ENCODE results near the gene BCL2L12. TPM values are rescaled to one million over a fixed set of nuclear protein-coding genes. Genes with fewer than 3 reads are reported as not detected.

BCL2L12 gene
- total RNA-seq, 1 donor from 2014 or later, result 31.5 TPM

GRCh38 chr19:49626226-49626625, 39.5 kb upstream of the BCL2L12 start:
- FAIRE-seq, result no peak
- Histone ChIP-seq H4K20me1 (ENCODE audit: insufficient read depth, low read length) (peaks cover 28% of the 10 kb centered on the region), H3K27me3 (ENCODE audit: insufficient read depth, low read length) (no peaks in the 10 kb centered on the region), H3K79me2 (ENCODE audit: insufficient read depth, low read length) (no peaks in the 10 kb centered on the region), H2AFZ (ENCODE audit: low read depth, low read length) (no peak overlapping the region), H3K36me3 (ENCODE audit: insufficient read depth, low read length) (peaks cover 13% of the 10 kb centered on the region), H3K4me2 (ENCODE audit: low read length) (no peak overlapping the region), H3K9me3 (ENCODE audit: insufficient read depth, low read depth, low read length) (no peaks in the 10 kb centered on the region), H3K4me1 (ENCODE audit: insufficient read depth, low read length) (peaks cover 6% of the 10 kb centered on the region), H3K9ac (ENCODE audit: low read length) (no peak overlapping the region), H3K4me3 (ENCODE audit: insufficient read depth, low read depth, low read length) (no peak overlapping the region), H3K27ac (ENCODE audit: low read depth, low read length) (no peak overlapping the region)
- DNase-seq (ENCODE audit: low read depth), result no peak
- no peaks in the 10 kb centered on the region for H3K9me3 Mint-ChIP-seq (ENCODE audit: unreplicated experiment)
- no peak overlapping the region for H3K27ac Mint-ChIP-seq (ENCODE audit: unreplicated experiment)
- H3K36me3 Mint-ChIP-seq (ENCODE audit: low read depth, unreplicated experiment), result peaks cover 17% of the 10 kb centered on the region
- no peak for TF ChIP-seq EZH2 (IDR thresholded peaks at IDR 0.05; ENCODE audit: insufficient read depth, low read length)
- TF ChIP-seq, protein P1, sequence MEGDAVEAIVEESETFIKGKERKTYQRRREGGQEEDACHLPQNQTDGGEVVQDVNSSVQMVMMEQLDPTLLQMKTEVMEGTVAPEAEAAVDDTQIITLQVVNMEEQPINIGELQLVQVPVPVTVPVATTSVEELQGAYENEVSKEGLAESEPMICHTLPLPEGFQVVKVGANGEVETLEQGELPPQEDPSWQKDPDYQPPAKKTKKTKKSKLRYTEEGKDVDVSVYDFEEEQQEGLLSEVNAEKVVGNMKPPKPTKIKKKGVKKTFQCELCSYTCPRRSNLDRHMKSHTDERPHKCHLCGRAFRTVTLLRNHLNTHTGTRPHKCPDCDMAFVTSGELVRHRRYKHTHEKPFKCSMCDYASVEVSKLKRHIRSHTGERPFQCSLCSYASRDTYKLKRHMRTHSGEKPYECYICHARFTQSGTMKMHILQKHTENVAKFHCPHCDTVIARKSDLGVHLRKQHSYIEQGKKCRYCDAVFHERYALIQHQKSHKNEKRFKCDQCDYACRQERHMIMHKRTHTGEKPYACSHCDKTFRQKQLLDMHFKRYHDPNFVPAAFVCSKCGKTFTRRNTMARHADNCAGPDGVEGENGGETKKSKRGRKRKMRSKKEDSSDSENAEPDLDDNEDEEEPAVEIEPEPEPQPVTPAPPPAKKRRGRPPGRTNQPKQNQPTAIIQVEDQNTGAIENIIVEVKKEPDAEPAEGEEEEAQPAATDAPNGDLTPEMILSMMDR (IDR thresholded peaks at IDR 0.05; ENCODE audit: insufficient read depth, low read depth, low read length), result no peak
- no peaks in the 10 kb centered on the region for H3K27me3 Mint-ChIP-seq (ENCODE audit: low read depth, unreplicated experiment)
- H3K4me3 Mint-ChIP-seq (ENCODE audit: unreplicated experiment), result no peak overlapping the region
- H3K4me1 Mint-ChIP-seq (ENCODE audit: low read depth, unreplicated experiment), result peaks cover 3% of the 10 kb centered on the region

DNA sequence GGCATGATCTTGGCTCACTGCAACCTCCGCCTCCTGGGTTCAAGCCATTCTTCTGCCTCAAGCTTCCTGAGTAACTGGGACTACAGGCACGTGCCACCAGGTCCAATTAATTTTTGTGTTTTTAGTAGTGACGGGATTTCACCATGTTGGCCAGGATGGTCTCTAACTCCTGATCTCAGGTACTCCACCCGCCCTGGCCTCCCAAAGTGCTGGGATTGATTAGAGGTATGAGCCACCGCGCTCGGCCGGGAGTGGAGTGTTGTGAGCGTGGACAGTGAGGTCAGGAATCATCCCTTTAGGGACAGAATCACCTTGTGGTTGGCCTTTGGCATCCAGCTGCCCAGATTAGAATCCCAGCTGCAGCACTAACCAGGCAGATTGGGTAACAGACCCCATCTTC, 36.1 kb upstream of the BCL2L12 start:
- DNase-seq (ENCODE audit: low read depth) (no peak), FAIRE-seq (no peak)
- Mint-ChIP-seq H3K36me3 (ENCODE audit: low read depth, unreplicated experiment) (peaks cover 11% of the 10 kb centered on the region), H3K4me3 (ENCODE audit: unreplicated experiment) (no peak overlapping the region), H3K27me3 (ENCODE audit: low read depth, unreplicated experiment) (no peaks in the 10 kb centered on the region), H3K9me3 (ENCODE audit: unreplicated experiment) (no peaks in the 10 kb centered on the region), H3K27ac (ENCODE audit: unreplicated experiment) (no peak overlapping the region), H3K4me1 (ENCODE audit: low read depth, unreplicated experiment) (peaks cover 1% of the 10 kb centered on the region)
- no peak overlapping the region for H3K4me3 ChIP-seq (ENCODE audit: insufficient read depth, low read depth, low read length)
- H3K9ac ChIP-seq (ENCODE audit: low read length), result no peak overlapping the region
- H3K27ac ChIP-seq (ENCODE audit: low read depth, low read length), result no peak overlapping the region
- no peaks in the 10 kb centered on the region for H3K27me3 ChIP-seq (ENCODE audit: insufficient read depth, low read length)
- TF ChIP-seq, protein P1 (IDR thresholded peaks at IDR 0.05; ENCODE audit: insufficient read depth, low read depth, low read length), result no peak
- TF ChIP-seq EZH2 (IDR thresholded peaks at IDR 0.05; ENCODE audit: insufficient read depth, low read length), result no peak
- H3K9me3 ChIP-seq (ENCODE audit: insufficient read depth, low read depth, low read length), result no peaks in the 10 kb centered on the region
- H3K36me3 ChIP-seq (ENCODE audit: insufficient read depth, low read length), result peaks cover 4% of the 10 kb centered on the region
- H3K4me2 ChIP-seq (ENCODE audit: low read length), result no peak overlapping the region
- H4K20me1 ChIP-seq (ENCODE audit: insufficient read depth, low read length), result peaks cover 7% of the 10 kb centered on the region
- no peak overlapping the region for H2AFZ ChIP-seq (ENCODE audit: low read depth, low read length)
- no peaks in the 10 kb centered on the region for H3K79me2 ChIP-seq (ENCODE audit: insufficient read depth, low read length)
- H3K4me1 ChIP-seq (ENCODE audit: insufficient read depth, low read length), result peaks cover 7% of the 10 kb centered on the region

DNA sequence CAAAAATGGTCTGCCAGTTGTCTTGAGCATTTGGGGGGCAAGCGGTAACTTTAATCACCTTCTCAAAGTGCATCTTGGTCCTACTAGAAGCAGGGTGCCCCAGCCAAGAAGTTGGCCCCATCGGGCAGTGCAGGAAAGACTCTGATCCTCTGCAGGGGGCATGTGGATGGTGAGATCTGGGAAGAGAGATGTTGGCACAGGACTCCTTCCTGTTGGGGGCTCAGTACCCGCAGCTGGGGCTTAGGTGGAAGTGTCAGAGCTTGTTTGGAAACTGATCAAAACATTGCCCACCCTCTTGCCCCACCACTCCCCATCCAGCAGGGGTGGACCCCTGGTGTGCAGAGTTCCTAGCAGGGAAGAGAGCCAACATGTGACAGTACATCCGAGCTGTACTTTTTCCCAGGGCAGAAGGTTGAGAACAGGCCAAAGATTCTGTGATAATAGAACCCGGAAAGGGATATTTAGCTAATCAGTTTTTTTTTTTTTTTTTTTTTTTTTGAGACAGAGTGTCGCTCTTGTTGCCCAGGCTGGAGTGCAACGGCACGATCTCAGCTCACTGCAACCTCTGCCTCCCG, 34.6 kb upstream of the BCL2L12 start:
- FAIRE-seq (no peak), DNase-seq (ENCODE audit: low read depth) (no peak)
- Mint-ChIP-seq H3K36me3 (ENCODE audit: low read depth, unreplicated experiment) (peaks cover 10% of the 10 kb centered on the region), H3K4me3 (ENCODE audit: unreplicated experiment) (no peak overlapping the region), H3K27ac (ENCODE audit: unreplicated experiment) (no peak overlapping the region), H3K9me3 (ENCODE audit: unreplicated experiment) (peaks cover 1% of the 10 kb centered on the region), H3K27me3 (ENCODE audit: low read depth, unreplicated experiment) (no peaks in the 10 kb centered on the region), H3K4me1 (ENCODE audit: low read depth, unreplicated experiment) (peaks cover 4% of the 10 kb centered on the region)
- H3K4me2 ChIP-seq (ENCODE audit: low read length), result peak overlapping the region; percentile 18
- peaks cover 9% of the 10 kb centered on the region for H3K4me1 ChIP-seq (ENCODE audit: insufficient read depth, low read length)
- no peaks in the 10 kb centered on the region for H3K9me3 ChIP-seq (ENCODE audit: insufficient read depth, low read depth, low read length)
- H3K9ac ChIP-seq (ENCODE audit: low read length), result no peak overlapping the region
- peaks cover 4% of the 10 kb centered on the region for H3K36me3 ChIP-seq (ENCODE audit: insufficient read depth, low read length)
- H3K79me2 ChIP-seq (ENCODE audit: insufficient read depth, low read length), result no peaks in the 10 kb centered on the region
- no peak overlapping the region for H2AFZ ChIP-seq (ENCODE audit: low read depth, low read length)
- no peaks in the 10 kb centered on the region for H3K27me3 ChIP-seq (ENCODE audit: insufficient read depth, low read length)
- H3K4me3 ChIP-seq (ENCODE audit: insufficient read depth, low read depth, low read length), result no peak overlapping the region
- H3K27ac ChIP-seq (ENCODE audit: low read depth, low read length), result no peak overlapping the region
- peaks cover 5% of the 10 kb centered on the region for H4K20me1 ChIP-seq (ENCODE audit: insufficient read depth, low read length)
- TF ChIP-seq, protein P1 (IDR thresholded peaks at IDR 0.05; ENCODE audit: insufficient read depth, low read depth, low read length), result no peak
- TF ChIP-seq EZH2 (IDR thresholded peaks at IDR 0.05; ENCODE audit: insufficient read depth, low read length), result no peak
